NT2/D1 (cell line): ENCODE measurements around the gene PLD5.

Experiments used
- DNase-seq: peaks from one replicate; pipeline ENCODE4 v3.0.0-alpha.2; 2011; ENCODE audit warnings: low read depth, low spot score
- H3K27me3 ChIP-seq: 2 replicates; pipeline ENCODE4 v1.6.0; 2011; ENCODE audit warnings: mild to moderate bottlenecking; ENCODE audit not compliant: insufficient read length, insufficient read depth
- H3K36me3 ChIP-seq: 2 replicates; pipeline ENCODE4 v1.6.1; 2011; ENCODE audit warnings: mild to moderate bottlenecking, low read length, mixed read lengths; ENCODE audit not compliant: insufficient read depth, insufficient read length
- H3K4me1 ChIP-seq: 2 replicates; pipeline ENCODE4 v1.5.1; 2011; ENCODE audit not compliant: insufficient read depth, insufficient read length
- H3K4me3 ChIP-seq: 2 replicates; pipeline ENCODE4 v1.5.1; 2011; ENCODE audit warnings: low read depth; ENCODE audit not compliant: insufficient read length
- H3K9ac ChIP-seq: 2 replicates; pipeline ENCODE4 v1.6.0; 2011; ENCODE audit warnings: low read depth; ENCODE audit not compliant: insufficient read length
- H3K9me3 ChIP-seq: 2 replicates; pipeline ENCODE4 v1.5.1; 2011; ENCODE audit warnings: mild to moderate bottlenecking, low read length; ENCODE audit not compliant: insufficient read depth
- SUZ12 ChIP-seq: IDR thresholded peaks from 2 replicates; pipeline ENCODE4 v1.6.1; 2011; ENCODE audit not compliant: insufficient read length, insufficient read depth; ENCODE audit errors: extremely low read depth
- YY1 ChIP-seq: IDR thresholded peaks from 2 replicates; pipeline ENCODE4 v1.6.1; 2011; ENCODE audit not compliant: insufficient read length, insufficient read depth
- ZNF274 ChIP-seq: IDR thresholded peaks from 2 replicates; pipeline ENCODE4 v1.6.1; 2011; ENCODE audit warnings: mild to moderate bottlenecking, low read depth, low read length

The PLD5 gene

DNA sequence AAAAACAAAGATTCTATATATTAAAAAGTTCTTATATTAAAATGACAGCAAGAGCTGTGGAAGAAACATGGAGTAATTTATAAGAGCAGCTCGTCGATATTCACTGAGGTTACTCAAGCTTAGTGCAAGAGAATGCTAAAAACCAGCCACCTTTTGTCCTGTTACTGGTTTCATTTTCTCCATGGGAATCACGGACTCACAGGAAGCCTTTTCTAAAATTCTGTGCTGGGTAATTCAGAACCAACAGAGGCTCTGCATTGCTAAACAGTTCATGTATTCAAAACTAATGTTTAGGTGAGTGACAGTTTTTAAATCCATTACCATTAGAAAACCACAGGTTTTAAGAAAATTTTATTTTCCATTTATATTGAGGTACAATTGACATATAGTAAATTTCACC, 377.8 kb downstream of the PLD5 start:
- TF ChIP-seq ZNF274 = no peak
- TF ChIP-seq SUZ12 = no peak
- TF ChIP-seq YY1 = no peak
- H3K9me3 ChIP-seq = no peaks in the 10 kb centered on the region
- H3K4me3 ChIP-seq = no peak overlapping the region
- no peaks in the 10 kb centered on the region for H3K27me3 ChIP-seq
- H3K9ac ChIP-seq = no peak overlapping the region
- H3K36me3 ChIP-seq = no peaks in the 10 kb centered on the region
- H3K4me1 ChIP-seq = no peaks in the 10 kb centered on the region
- no peak for DNase-seq

DNA sequence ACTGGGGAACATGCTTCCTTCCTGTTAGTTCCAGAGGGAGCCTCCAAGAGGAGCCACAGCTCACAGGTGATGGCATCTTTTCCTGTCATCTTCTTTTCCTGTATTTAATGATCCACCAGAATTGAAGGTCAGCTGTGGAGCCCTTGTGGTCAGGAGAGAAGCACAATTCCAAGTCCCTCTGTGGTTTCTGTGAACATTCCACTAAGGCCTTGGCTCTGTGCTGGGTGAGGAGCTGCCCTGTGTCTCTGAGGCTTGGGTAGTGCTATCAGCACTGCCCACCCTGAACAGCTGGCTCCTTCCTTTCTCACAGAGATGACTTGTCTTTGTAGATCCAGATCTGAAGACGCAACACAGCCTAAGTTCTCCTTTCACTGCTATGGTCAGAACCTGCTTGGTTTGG, 383.7 kb downstream of the PLD5 start:
- no peak for DNase-seq
- Histone ChIP-seq H3K36me3 (no peaks in the 10 kb centered on the region), H3K27me3 (no peaks in the 10 kb centered on the region), H3K4me1 (no peaks in the 10 kb centered on the region), H3K9ac (no peak overlapping the region), H3K9me3 (no peaks in the 10 kb centered on the region), H3K4me3 (no peak overlapping the region)
- TF ChIP-seq ZNF274 (no peak), YY1 (no peak)

DNA sequence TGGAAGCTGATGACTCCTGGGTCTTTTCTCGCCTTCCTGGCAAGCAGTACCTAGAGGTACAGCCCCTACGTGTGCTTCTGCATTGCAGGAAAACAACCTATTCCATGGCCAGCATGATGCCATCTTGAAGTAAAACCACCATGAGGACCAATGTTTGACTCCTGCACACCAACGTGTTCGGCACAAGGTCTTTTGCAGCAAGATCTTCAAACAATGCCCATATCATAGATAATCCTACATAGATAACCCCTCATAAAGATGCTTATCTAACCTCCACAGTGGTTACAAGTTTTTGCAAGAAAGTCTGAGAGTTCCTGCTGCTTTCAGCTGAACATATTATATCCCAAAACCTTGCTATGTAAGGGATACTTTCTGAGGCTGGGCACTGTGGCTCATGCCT, 384.5 kb downstream of the PLD5 start:
- Histone ChIP-seq H3K9me3 (0 out of 2 replicates have a peak, but pooled peaks cover 4% of the 10 kb centered on the region), H3K4me1 (no peaks in the 10 kb centered on the region), H3K9ac (no peak overlapping the region), H3K27me3 (no peaks in the 10 kb centered on the region), H3K4me3 (no peak overlapping the region), H3K36me3 (no peaks in the 10 kb centered on the region)
- no peak for DNase-seq
- TF ChIP-seq ZNF274 (no peak), SUZ12 (no peak), YY1 (no peak)

DNA sequence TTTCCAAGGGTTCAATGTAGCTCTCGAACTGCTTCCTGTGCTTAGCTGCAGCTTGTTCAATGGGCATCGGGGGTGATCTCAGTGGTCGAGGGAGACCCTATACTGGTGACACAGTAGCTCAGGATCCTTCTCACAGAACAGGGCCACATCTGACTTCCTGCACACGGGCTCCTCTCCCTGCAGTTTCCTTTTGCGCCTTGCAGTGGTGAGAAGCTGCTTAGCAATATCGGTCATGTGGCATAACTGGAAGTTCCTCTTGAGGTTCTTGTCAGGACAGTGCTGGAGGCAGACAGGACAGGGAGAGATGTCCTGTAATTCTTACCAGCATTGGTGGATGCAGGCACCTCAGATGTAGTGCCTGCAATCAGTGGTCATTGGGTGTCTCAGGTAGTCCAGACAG, 385.1 kb downstream of the PLD5 start:
- Histone ChIP-seq H3K27me3 (no peaks in the 10 kb centered on the region), H3K4me3 (no peak overlapping the region), H3K4me1 (no peaks in the 10 kb centered on the region), H3K9me3 (0 out of 2 replicates have a peak, but pooled peaks cover 4% of the 10 kb centered on the region), H3K36me3 (no peaks in the 10 kb centered on the region), H3K9ac (no peak overlapping the region)
- no peak for TF ChIP-seq SUZ12
- no peak for TF ChIP-seq ZNF274
- no peak for TF ChIP-seq YY1
- no peak for DNase-seq

DNA sequence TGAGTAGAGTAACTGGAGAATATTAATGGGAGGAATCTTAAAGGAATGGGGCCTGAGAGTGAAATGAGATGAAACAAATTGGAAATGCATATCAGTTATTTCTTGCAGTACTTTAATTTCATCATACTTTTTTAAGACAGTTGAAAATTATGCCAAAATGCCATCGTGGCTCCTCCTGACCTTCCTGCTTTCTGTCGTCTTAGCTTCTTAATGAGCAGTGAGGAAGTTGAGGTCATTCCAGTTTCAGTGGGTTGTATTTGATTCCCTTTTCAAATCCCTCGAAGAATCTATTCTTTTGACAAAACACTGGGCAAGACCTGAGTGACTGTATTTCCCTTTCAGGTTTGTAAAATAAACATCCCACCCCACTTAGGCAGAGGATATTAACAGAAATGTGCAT, 390.7 kb downstream of the PLD5 start:
- H3K9me3 ChIP-seq = peaks cover 13% of the 10 kb centered on the region
- H3K36me3 ChIP-seq = no peaks in the 10 kb centered on the region
- H3K9ac ChIP-seq = no peak overlapping the region
- H3K27me3 ChIP-seq = no peaks in the 10 kb centered on the region
- DNase-seq = no peak
- no peak overlapping the region for H3K4me3 ChIP-seq
- TF ChIP-seq YY1 (no peak), SUZ12 (no peak), ZNF274 (no peak)
- H3K4me1 ChIP-seq = no peaks in the 10 kb centered on the region

DNA sequence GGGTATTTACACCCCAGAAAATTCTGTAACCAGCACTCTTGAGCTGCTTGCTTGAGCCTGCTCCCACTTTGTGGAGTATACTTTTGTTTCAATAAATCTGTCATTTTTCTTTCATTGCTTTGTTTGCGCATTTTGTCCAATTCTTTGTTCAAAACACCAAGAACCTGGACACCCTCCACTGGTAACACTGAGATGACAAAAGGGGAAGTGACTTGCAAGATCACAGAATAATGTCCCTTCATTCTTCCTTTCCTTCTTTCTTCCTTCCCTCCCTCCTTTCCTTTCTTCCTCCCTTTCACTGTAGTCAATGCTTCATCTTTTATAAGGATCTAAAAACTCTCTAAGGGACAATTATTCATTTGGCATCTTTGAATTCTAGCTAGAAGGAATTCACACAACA, 391.1 kb downstream of the PLD5 start:
- no peak overlapping the region for H3K9ac ChIP-seq
- no peaks in the 10 kb centered on the region for H3K27me3 ChIP-seq
- no peak overlapping the region for H3K4me3 ChIP-seq
- no peaks in the 10 kb centered on the region for H3K4me1 ChIP-seq
- TF ChIP-seq YY1 = no peak
- no peak for TF ChIP-seq ZNF274
- TF ChIP-seq SUZ12 = no peak
- DNase-seq = no peak
- H3K36me3 ChIP-seq = no peaks in the 10 kb centered on the region
- peaks cover 13% of the 10 kb centered on the region for H3K9me3 ChIP-seq

DNA sequence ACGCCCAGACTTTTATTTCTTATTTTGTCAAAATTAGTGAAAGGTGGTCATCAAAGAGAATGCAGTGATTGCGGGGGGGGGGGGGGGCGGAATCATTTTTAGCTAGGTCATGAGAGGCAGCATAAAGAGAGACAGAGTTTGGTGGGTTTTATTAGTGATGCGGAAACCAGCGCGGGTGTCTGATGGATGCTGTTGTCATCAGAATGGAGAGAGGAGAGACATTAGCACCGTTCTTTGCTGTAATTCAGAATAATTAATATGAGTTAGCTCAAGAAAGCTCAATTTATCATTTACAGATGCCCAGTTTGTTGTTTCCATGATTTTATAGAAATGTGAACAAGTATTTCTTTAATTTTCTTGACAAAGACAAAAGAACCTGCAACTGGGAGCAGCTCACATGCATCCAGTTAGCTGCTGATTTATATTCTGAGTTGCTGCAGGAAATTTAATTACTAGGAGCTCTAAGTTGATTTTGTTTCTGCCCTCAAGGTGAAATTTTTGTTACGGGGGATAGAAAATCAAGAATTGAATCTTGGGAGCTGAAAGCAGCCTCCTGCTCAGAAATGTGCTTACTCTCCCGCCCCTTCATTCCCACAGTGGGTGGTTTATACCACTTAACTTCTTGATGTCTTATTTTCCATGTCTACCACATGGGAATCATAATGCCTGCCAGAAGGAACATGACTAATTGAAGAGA, 392.2 kb downstream of the PLD5 start:
- TF ChIP-seq ZNF274 = no peak
- TF ChIP-seq YY1 = no peak
- TF ChIP-seq SUZ12 = no peak
- Histone ChIP-seq H3K36me3 (no peaks in the 10 kb centered on the region), H3K9me3 (peaks cover 13% of the 10 kb centered on the region), H3K4me1 (no peaks in the 10 kb centered on the region), H3K27me3 (no peaks in the 10 kb centered on the region), H3K4me3 (no peak overlapping the region), H3K9ac (no peak overlapping the region)
- no peak for DNase-seq
